ENCODE results near the gene RTN4RL1. TPM values are rescaled to one million over a fixed set of nuclear protein-coding genes. Genes with fewer than 3 reads are reported as not detected.

RTN4RL1 gene
- total and polyA plus RNA-seq, 2 experiments from 2014 or later: 32.2 to 45.4 TPM

DNA sequence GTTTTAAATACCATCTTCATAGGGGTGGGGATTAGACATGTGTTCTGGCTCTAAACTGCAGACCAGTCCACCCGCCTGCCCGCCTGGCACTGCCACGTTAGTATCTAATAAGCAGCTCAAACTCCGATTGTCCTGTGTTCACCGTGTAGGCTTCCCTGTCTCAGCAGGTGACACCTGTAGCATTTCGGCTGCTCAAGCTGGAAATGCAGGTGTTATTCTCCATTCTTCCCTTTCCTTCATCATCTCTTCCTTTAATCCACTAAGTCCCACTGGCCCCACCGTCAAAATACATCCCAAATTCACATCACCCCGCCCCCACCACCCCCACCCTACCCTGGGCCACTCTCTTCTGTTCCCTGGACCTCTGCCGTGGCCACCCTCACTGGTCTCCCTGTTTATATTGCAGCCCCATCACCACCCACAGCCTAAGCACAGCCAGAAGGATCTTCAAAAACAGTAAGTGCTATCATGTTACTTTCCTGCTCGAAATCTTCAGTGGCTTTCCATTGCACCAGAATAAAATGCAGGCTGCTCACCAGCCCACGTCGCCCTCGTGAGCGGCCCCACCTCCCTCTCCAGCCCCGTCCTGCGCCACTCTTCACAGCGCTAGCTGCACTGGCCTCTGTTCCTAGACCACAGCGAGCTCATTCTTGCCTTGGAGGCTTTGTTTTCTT, 65.1 kb downstream of the RTN4RL1 start:
- no peaks in the 10 kb centered on the region for H3K27me3 ChIP-seq
- TF ChIP-seq, protein P1, sequence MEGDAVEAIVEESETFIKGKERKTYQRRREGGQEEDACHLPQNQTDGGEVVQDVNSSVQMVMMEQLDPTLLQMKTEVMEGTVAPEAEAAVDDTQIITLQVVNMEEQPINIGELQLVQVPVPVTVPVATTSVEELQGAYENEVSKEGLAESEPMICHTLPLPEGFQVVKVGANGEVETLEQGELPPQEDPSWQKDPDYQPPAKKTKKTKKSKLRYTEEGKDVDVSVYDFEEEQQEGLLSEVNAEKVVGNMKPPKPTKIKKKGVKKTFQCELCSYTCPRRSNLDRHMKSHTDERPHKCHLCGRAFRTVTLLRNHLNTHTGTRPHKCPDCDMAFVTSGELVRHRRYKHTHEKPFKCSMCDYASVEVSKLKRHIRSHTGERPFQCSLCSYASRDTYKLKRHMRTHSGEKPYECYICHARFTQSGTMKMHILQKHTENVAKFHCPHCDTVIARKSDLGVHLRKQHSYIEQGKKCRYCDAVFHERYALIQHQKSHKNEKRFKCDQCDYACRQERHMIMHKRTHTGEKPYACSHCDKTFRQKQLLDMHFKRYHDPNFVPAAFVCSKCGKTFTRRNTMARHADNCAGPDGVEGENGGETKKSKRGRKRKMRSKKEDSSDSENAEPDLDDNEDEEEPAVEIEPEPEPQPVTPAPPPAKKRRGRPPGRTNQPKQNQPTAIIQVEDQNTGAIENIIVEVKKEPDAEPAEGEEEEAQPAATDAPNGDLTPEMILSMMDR (IDR thresholded peaks at IDR 0.05; ENCODE audit: low read depth, low read length): no peak
- H3K9me3 ChIP-seq (ENCODE audit: low read depth): no peaks in the 10 kb centered on the region
- peaks cover 27% of the 10 kb centered on the region for H3K4me1 ChIP-seq (ENCODE audit: low read depth)
- peak overlapping the region; percentile 34 for H3K27ac ChIP-seq
- no peaks in the 10 kb centered on the region for H3K36me3 ChIP-seq
- no peak overlapping the region for H3K4me3 ChIP-seq
- DNase-seq (ENCODE audit: low read depth in 1 of 2, low spot score in 1 of 2): peak in 1 of 2 donors; percentile 58

DNA sequence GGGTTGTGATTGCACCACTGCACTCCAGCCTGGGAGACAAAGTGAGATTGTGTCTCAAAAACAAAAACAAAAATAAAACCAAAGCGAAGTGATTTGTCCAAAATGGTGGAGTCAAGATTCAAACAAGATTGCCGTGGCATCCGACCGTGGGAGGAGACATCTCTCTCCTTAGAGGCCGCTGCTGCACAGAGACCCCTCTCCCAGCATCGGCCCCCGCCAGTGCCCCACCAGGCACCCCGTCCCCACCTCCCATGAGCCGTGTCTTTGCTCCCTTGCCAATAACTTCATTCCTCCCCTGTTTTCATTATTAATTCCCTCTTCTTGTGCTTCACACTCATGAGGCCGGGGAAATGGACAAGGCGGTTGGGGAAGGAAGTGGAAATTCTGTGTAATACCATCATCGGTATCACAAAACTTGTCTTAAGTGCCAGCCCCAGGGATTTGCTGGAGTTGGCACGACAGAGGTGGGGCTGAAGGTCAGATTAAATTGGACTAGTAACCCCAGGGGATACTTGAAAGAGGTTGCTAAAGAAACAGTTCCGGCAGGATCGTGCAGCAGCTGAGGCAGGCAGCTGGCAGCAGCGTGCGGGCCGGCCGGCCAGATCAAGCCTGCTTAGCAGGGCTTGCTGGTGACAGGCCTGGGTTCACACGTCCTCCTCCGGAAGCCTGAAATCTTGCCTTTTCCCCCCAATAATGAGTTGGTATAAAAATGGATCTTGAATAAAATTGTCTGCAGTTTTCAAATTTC, 66.8 kb downstream of the RTN4RL1 start:
- Histone ChIP-seq H3K27ac (peak overlapping the region; percentile 43), H3K27me3 (no peaks in the 10 kb centered on the region), H3K36me3 (no peaks in the 10 kb centered on the region), H3K9me3 (ENCODE audit: low read depth) (no peaks in the 10 kb centered on the region), H3K4me1 (ENCODE audit: low read depth) (peaks cover 25% of the 10 kb centered on the region), H3K4me3 (no peak overlapping the region)
- TF ChIP-seq, protein P1 (IDR thresholded peaks at IDR 0.05; ENCODE audit: low read depth, low read length): no peak
- DNase-seq (ENCODE audit: low read depth in 1 of 2, low spot score in 1 of 2): peak in 1 of 2 donors; percentile 15

DNA sequence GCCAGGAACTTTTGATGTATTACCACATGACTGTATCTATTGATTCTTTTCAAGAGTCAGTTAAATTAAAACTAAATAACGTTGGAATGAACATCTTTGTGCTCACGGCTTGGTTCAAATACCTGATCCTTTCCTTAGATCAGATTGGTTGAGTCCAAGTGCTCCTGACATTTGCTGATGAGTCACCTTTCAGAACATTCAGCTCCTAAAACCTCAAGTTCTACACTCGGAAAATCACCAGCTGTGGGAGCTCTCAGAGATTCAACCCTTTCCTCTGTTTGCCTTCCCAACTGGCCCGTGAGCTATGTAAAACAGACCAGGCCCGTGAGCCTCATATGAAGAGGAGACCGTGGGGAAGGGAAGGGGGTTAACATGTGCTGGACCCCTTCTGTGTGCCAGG, 68.1 kb downstream of the RTN4RL1 start:
- peak in 1 of 2 donors; percentile 32 for DNase-seq (ENCODE audit: low read depth in 1 of 2, low spot score in 1 of 2)
- no peaks in the 10 kb centered on the region for H3K36me3 ChIP-seq
- TF ChIP-seq, protein P1 (IDR thresholded peaks at IDR 0.05; ENCODE audit: low read depth, low read length): no peak
- peaks cover 22% of the 10 kb centered on the region for H3K4me1 ChIP-seq (ENCODE audit: low read depth)
- no peaks in the 10 kb centered on the region for H3K9me3 ChIP-seq (ENCODE audit: low read depth)
- H3K27ac ChIP-seq: no peak overlapping the region
- no peaks in the 10 kb centered on the region for H3K27me3 ChIP-seq
- H3K4me3 ChIP-seq: no peak overlapping the region

DNA sequence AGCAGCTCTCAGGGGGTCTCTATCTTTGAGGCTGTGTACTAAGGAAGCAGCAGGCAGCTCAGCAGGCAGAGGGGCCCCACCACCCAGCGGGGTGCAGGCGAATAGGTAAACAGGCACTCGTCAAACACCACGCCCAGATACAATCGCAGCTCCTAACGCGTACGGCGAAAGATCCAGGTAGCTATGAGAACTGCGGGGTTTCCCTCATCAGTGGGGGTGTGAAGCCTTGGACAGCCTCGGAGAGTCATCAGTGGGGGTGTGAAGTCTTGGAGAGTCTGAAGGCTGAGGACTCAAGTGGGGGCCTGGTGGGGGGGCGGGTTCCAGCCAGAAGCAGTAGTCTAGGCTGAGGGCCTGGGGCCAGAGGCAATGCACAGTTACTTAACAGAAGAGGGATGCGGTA, 69.0 kb downstream of the RTN4RL1 start:
- TF ChIP-seq, protein P1 (IDR thresholded peaks at IDR 0.05; ENCODE audit: low read depth, low read length): no peak
- Histone ChIP-seq H3K36me3 (no peaks in the 10 kb centered on the region), H3K27me3 (no peaks in the 10 kb centered on the region), H3K4me3 (no peak overlapping the region), H3K4me1 (ENCODE audit: low read depth) (peaks cover 19% of the 10 kb centered on the region), H3K9me3 (ENCODE audit: low read depth) (no peaks in the 10 kb centered on the region), H3K27ac (no peak overlapping the region)
- no peak for DNase-seq (ENCODE audit: low read depth in 1 of 2, low spot score in 1 of 2)

DNA sequence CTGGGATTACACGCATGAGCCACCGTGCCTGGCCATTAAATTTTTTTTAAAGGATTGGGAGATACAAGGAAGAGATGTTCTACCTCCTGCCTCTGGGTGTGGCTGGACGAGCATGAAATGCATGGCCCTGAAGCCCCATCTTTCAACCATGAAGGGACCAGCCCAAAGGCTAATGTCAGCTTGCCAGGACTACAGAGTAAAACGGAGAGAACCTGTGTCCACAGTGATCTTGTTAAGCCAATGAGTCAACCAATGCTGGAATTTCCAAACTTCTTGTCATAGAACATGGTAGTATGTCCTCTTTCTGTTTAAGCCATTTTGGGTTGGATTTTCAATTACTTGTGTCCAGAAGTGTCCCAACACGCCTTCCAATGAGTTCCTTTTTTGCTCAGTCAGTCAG, 71.3 kb downstream of the RTN4RL1 start:
- no peak for DNase-seq (ENCODE audit: low read depth in 1 of 2, low spot score in 1 of 2)
- TF ChIP-seq, protein P1 (IDR thresholded peaks at IDR 0.05; ENCODE audit: low read depth, low read length): no peak

More for the DNA sequence above, 71.3 kb downstream of the RTN4RL1 start:
- no peaks in the 10 kb centered on the region for H3K36me3 ChIP-seq
- peaks cover 6% of the 10 kb centered on the region for H3K4me1 ChIP-seq (ENCODE audit: low read depth)
- H3K27me3 ChIP-seq: no peaks in the 10 kb centered on the region
- H3K27ac ChIP-seq: no peak overlapping the region
- H3K9me3 ChIP-seq (ENCODE audit: low read depth): no peaks in the 10 kb centered on the region
- no peak overlapping the region for H3K4me3 ChIP-seq
